ENCODE data around the gene KLHDC3. TPM values are rescaled to one million over a fixed set of nuclear protein-coding genes. Genes with fewer than 3 reads are reported as not detected.

Gene KLHDC3
- total and polyA plus RNA-seq, 2 experiments from 2014 or later = 90.5 to 99.5 TPM

DNA sequence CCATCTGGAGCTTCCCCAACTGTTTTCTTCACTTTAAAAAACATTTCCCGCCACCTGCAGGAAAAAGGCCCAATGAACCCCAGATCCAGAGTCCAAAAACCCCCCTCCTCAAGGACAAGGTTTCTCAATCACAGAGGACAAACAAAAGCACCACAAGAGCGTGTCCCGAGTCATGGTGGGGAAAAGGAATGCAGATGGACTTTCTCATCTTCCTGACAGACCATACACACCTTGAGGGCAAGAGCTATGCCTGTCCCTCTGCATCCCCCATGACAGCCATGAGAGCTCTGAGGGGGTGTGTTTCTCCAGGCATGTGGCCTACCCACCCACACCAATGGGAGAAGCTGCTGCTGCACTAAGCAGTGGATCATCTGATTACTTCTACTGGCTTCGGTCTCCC lies 44.1 kb upstream of the KLHDC3 start:
- TF ChIP-seq EZH2 (IDR thresholded peaks at IDR 0.05; ENCODE audit: borderline replicate concordance) (no peak), CTCF (IDR thresholded peaks at IDR 0.05; ENCODE audit: poor library complexity) (no peak)
- Histone ChIP-seq H3K27ac (no peak overlapping the region), H3K4me3 (no peak overlapping the region), H4K20me1 (ENCODE audit: insufficient read depth, poor library complexity, severe bottlenecking) (no peaks in the 10 kb centered on the region), H3K36me3 (replicated peaks; ENCODE audit: insufficient read depth, low read depth) (no peaks in the 10 kb centered on the region), H3K4me2 (no peak overlapping the region), H3K4me1 (ENCODE audit: insufficient read depth) (no peaks in the 10 kb centered on the region), H3K27me3 (no peaks in the 10 kb centered on the region), H3K9me3 (ENCODE audit: low read depth) (no peaks in the 10 kb centered on the region), H3K79me2 (no peaks in the 10 kb centered on the region), H3K9me2 (replicated peaks; ENCODE audit: insufficient read depth) (no peaks in the 10 kb centered on the region), H2AFZ (no peak overlapping the region)
- DNase-seq (ENCODE audit: low spot score) = no peak
- WGBS (ENCODE audit: low lambda C conversion rate, missing lambda C conversion rate) = 87% methylated on average over 4 of the region's 4 CpGs

GRCh38 chr6:42970871-42971612 lies 43.0 kb upstream of the KLHDC3 start:
- H3K79me2 ChIP-seq = peaks cover 6% of the 10 kb centered on the region
- no peak for DNase-seq (ENCODE audit: low spot score)
- H3K36me3 ChIP-seq (replicated peaks; ENCODE audit: insufficient read depth, low read depth) = no peaks in the 10 kb centered on the region
- no peaks in the 10 kb centered on the region for H4K20me1 ChIP-seq (ENCODE audit: insufficient read depth, poor library complexity, severe bottlenecking)
- WGBS (ENCODE audit: low lambda C conversion rate, missing lambda C conversion rate) = 89% methylated on average over 4 of the region's 4 CpGs
- H3K4me1 ChIP-seq (ENCODE audit: insufficient read depth) = no peaks in the 10 kb centered on the region
- H3K4me2 ChIP-seq = no peak overlapping the region
- H3K27ac ChIP-seq = no peak overlapping the region
- no peaks in the 10 kb centered on the region for H3K27me3 ChIP-seq
- no peaks in the 10 kb centered on the region for H3K9me2 ChIP-seq (replicated peaks; ENCODE audit: insufficient read depth)
- H3K4me3 ChIP-seq = no peak overlapping the region
- H2AFZ ChIP-seq = no peak overlapping the region
- TF ChIP-seq EZH2 (IDR thresholded peaks at IDR 0.05; ENCODE audit: borderline replicate concordance) = no peak
- TF ChIP-seq EZH2phosphoT487 (IDR thresholded peaks at IDR 0.05; ENCODE audit: low read depth, severe bottlenecking, unreplicated experiment) = no peak
- TF ChIP-seq CTCF (IDR thresholded peaks at IDR 0.05; ENCODE audit: poor library complexity) = no peak
- no peaks in the 10 kb centered on the region for H3K9me3 ChIP-seq (ENCODE audit: low read depth)

DNA sequence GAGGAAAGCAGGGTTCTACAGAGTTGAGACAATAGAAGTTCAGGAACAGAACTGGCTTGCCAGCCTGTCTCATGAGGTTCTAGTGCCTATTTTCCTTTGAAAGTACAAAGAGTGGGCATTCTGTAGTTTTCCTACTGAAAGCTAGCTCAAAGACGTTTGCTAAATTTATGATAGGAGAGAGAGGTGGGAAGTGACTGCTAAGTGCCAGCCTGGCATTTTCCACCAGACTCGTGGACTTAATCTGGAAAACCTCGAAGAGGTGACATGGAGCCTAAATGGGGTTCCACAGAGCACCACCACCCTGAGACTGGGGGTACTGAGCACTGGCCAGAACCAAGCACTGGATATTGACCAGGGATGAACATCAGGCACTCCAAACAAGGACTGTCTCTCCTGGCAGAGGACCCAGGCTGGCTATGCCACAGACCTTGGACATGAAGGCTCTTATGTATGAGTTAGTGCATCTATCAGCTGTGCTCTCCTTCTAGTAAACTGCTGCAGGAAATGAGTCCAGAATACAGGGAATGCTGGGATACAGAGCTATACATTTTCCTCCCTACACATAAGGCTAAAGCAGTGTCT lies 42.2 kb upstream of the KLHDC3 start:
- Histone ChIP-seq H4K20me1 (ENCODE audit: insufficient read depth, poor library complexity, severe bottlenecking) (no peaks in the 10 kb centered on the region), H3K79me2 (peaks cover 13% of the 10 kb centered on the region), H3K4me2 (no peak overlapping the region), H3K4me1 (ENCODE audit: insufficient read depth) (no peaks in the 10 kb centered on the region), H3K27me3 (no peaks in the 10 kb centered on the region), H3K9me2 (replicated peaks; ENCODE audit: insufficient read depth) (no peaks in the 10 kb centered on the region), H2AFZ (no peak overlapping the region), H3K27ac (no peak overlapping the region), H3K36me3 (replicated peaks; ENCODE audit: insufficient read depth, low read depth) (no peaks in the 10 kb centered on the region), H3K4me3 (no peak overlapping the region), H3K9me3 (ENCODE audit: low read depth) (no peaks in the 10 kb centered on the region)
- no peak for TF ChIP-seq EZH2phosphoT487 (IDR thresholded peaks at IDR 0.05; ENCODE audit: low read depth, severe bottlenecking, unreplicated experiment)
- no peak for TF ChIP-seq EZH2 (IDR thresholded peaks at IDR 0.05; ENCODE audit: borderline replicate concordance)
- TF ChIP-seq CTCF (IDR thresholded peaks at IDR 0.05; ENCODE audit: poor library complexity) = no peak
- DNase-seq (ENCODE audit: low spot score) = no peak
- 89% methylated on average over 3 of the region's 3 CpGs for WGBS (ENCODE audit: low lambda C conversion rate, missing lambda C conversion rate)
